OCI-LY3 (cell line): ENCODE measurements around the gene TBRG4.
A peak's percentile ranks its signal among the peaks of the same experiment; 100 is the strongest.

Source experiments
- H2AFZ ChIP-seq: fragments of 200-600, 300-600 bp; shearing (Covaris generic); 2 replicates; pipeline ENCODE4 v1.6.0; 2014; ENCODE audit warnings: antibody characterized with exemption, low read depth, low read length
- H3K27ac ChIP-seq: fragments of 200-600, 300-600 bp; sonication (generic); 2 replicates; pipeline ENCODE4 v1.5.1; 2014; ENCODE audit warnings: mild to moderate bottlenecking, low read length, moderate library complexity, mixed read lengths
- H3K27me3 ChIP-seq: fragments of 200-600, 300-600 bp; sonication (generic); 2 replicates; pipeline ENCODE4 v1.6.1; 2014; ENCODE audit warnings: low read depth, low read length, mixed read lengths
- H3K36me3 ChIP-seq: fragments of 200-600, 300-600 bp; sonication (generic); replicated peaks from 2 replicates; pipeline ENCODE3; 2014; ENCODE audit warnings: low read depth, low read length, mixed read lengths
- H3K4me1 ChIP-seq: fragments of 300-600, 200-600 bp; sonication (generic); 2 replicates; pipeline ENCODE4 v1.6.1; 2014; ENCODE audit warnings: low read length, mixed read lengths
- H3K4me2 ChIP-seq: fragments of 200-600, 300-600 bp; sonication (generic); 2 replicates; pipeline ENCODE4 v1.6.1; 2014; ENCODE audit warnings: low read length, mixed read lengths
- H3K4me3 ChIP-seq: fragments of 300-600, 200-600 bp; sonication (generic); 2 replicates; pipeline ENCODE4 v1.5.1; 2014; ENCODE audit warnings: antibody characterized with exemption, mild to moderate bottlenecking, low read length, moderate library complexity
- H3K79me2 ChIP-seq: fragments of 300-600, 200-600 bp; shearing (Covaris generic); 2 replicates; pipeline ENCODE4 v1.6.1; 2014; ENCODE audit warnings: mild to moderate bottlenecking, low read length, mixed read lengths
- H3K9ac ChIP-seq: fragments of 300-600, 200-600 bp; shearing (Covaris generic); 2 replicates; pipeline ENCODE4 v1.6.0; 2014; ENCODE audit warnings: mild to moderate bottlenecking, low read length, moderate library complexity
- H3K9me3 ChIP-seq: fragments of 200-600, 300-600 bp; shearing (Covaris generic); 2 replicates; pipeline ENCODE4 v1.6.1; 2014; ENCODE audit warnings: low read length, mixed read lengths; ENCODE audit not compliant: insufficient read depth
- H4K20me1 ChIP-seq: fragments of 200-600, 300-600 bp; sonication (generic); 2 replicates; pipeline ENCODE4 v1.6.1; 2016; ENCODE audit warnings: low read length, mixed read lengths; ENCODE audit not compliant: insufficient read depth
- CTCF ChIP-seq: fragments of 200-600, 300-600 bp; sonication (generic); IDR thresholded peaks from 2 replicates; pipeline ENCODE4 v1.5.1; 2014; ENCODE audit warnings: antibody characterized with exemption, low read length, low read depth
- EZH2phosphoT487 ChIP-seq: fragments of 200-600 bp; shearing (Covaris generic); IDR thresholded peaks from 2 replicates; pipeline ENCODE4 v1.6.1; 2018; ENCODE audit warnings: antibody characterized with exemption, mixed run types, low read depth

The TBRG4 gene

DNA sequence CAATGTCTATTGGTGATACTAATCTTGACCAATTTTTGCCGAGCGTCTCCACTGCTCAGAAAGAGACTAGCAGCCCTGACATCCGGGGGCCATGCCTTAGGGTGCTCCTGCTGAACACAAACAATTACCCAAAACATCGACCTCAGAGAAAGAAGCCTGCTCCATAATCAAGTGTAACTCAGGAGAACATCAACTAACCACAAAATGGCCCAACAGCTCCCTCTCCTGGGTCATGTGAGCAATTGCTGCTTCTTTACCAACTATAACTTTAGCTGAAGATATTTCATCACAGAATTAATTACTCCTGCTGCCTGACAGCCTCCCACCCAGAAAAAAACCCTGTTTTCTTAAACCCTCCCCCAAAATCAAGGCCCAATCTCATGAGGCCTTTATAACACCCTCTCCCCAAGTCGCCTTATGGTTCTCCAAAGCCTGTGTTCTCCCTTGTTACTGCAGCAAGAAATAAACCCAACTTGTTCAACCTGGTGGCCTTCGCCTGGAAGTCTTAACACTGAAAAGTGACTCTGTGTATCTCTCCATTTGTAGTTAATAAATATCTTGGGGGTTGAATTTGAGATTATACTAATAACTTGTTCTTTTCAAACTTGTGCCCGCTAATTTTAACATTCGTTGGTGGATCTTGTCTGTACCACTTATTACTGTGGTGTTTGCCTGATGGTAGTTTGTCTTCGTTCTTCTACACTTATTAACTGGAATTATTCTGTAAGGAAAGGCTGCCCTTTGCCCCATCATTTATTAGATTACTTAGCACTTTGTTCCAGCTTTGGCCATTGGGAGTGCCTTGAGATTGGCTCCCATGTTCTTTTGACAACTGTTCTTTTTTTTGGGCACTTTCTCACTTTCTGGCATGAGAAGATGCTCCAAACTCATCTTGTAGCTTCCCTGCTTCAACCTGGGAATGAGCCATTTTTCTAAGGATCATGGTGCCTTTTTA, 24.9 kb upstream of the TBRG4 start:
- H3K79me2 ChIP-seq: no peaks in the 10 kb centered on the region
- H3K9me3 ChIP-seq: no peaks in the 10 kb centered on the region
- no peak overlapping the region for H3K9ac ChIP-seq
- peak overlapping the region; percentile 54 for H3K4me2 ChIP-seq
- no peaks in the 10 kb centered on the region for H4K20me1 ChIP-seq
- peaks cover 7% of the 10 kb centered on the region for H3K36me3 ChIP-seq
- peaks cover 17% of the 10 kb centered on the region for H3K4me1 ChIP-seq
- no peak overlapping the region for H3K27ac ChIP-seq
- TF ChIP-seq EZH2phosphoT487 (no peak), CTCF (peak; percentile 90)
- H3K27me3 ChIP-seq: peaks cover 4% of the 10 kb centered on the region; the same call in 1 of the 2 replicates
- H2AFZ ChIP-seq: peak overlapping the region; percentile 44; the same call in 1 of the 2 replicates
- H3K4me3 ChIP-seq: no peak overlapping the region

DNA sequence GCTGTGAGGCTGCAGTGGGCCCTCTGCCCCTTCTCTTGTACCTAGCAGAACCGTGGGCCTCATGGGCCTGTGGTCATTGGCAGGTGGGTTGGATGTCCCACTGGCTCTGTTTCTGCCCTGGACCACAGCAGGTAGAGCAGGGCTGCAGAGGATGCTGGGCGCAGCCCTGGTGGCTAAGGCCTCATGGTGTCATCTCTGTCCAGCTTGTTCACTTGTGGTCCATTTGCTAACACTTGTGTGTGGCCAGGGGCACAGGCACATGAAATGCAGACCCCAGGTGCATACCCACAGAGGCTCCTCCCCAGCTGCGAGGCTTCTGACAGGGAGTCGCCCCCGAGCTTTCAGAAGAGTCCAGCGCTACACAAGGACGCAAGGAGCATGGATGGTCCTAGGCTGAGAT, 22.4 kb upstream of the TBRG4 start:
- Histone ChIP-seq H2AFZ (no peak overlapping the region), H3K9me3 (no peaks in the 10 kb centered on the region), H3K4me2 (no peak overlapping the region), H3K36me3 (no peaks in the 10 kb centered on the region), H3K4me1 (peaks cover 7% of the 10 kb centered on the region), H4K20me1 (no peaks in the 10 kb centered on the region), H3K27me3 (peaks cover 4% of the 10 kb centered on the region; the same call in 1 of the 2 replicates), H3K4me3 (no peak overlapping the region), H3K79me2 (no peaks in the 10 kb centered on the region), H3K9ac (no peak overlapping the region), H3K27ac (no peak overlapping the region)
- TF ChIP-seq EZH2phosphoT487 (no peak), CTCF (no peak)

DNA sequence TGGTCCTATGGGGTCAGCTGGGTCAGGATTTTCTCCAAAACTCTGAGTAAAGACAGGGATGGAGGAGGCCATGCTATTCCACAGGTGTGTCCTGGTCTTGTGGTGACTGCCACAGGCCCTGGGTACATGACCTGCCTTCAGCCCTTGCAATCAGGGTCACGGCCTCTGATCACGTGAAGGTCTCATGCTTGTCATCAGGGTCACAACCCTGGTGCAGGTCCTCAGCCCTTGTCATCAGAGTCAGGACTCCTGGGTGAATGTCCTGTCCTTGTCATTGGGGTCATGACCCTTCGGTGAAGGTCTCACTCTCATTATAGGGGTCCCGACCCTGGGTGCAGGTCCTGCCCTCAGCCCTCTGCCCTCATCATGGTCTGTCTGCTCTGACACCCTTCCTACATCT, 21.9 kb upstream of the TBRG4 start:
- TF ChIP-seq EZH2phosphoT487: no peak
- no peak for TF ChIP-seq CTCF
- no peak overlapping the region for H3K9ac ChIP-seq
- H3K4me2 ChIP-seq: no peak overlapping the region
- no peaks in the 10 kb centered on the region for H4K20me1 ChIP-seq
- no peaks in the 10 kb centered on the region for H3K9me3 ChIP-seq
- no peak overlapping the region for H3K27ac ChIP-seq
- no peaks in the 10 kb centered on the region for H3K79me2 ChIP-seq
- peaks cover 4% of the 10 kb centered on the region; the same call in 1 of the 2 replicates for H3K27me3 ChIP-seq
- H3K4me3 ChIP-seq: no peak overlapping the region
- peaks cover 7% of the 10 kb centered on the region for H3K4me1 ChIP-seq
- H3K36me3 ChIP-seq: no peaks in the 10 kb centered on the region
- H2AFZ ChIP-seq: no peak overlapping the region

GRCh38 chr7:45132708-45133320, 21.3 kb upstream of the TBRG4 start:
- H2AFZ ChIP-seq: no peak overlapping the region
- H3K4me3 ChIP-seq: no peak overlapping the region
- no peaks in the 10 kb centered on the region for H3K36me3 ChIP-seq
- no peak overlapping the region for H3K9ac ChIP-seq
- no peaks in the 10 kb centered on the region for H3K9me3 ChIP-seq
- H3K79me2 ChIP-seq: no peaks in the 10 kb centered on the region
- no peaks in the 10 kb centered on the region for H4K20me1 ChIP-seq
- TF ChIP-seq EZH2phosphoT487: no peak
- no peak for TF ChIP-seq CTCF
- H3K4me2 ChIP-seq: no peak overlapping the region
- peaks cover 7% of the 10 kb centered on the region for H3K4me1 ChIP-seq
- H3K27me3 ChIP-seq: peaks cover 4% of the 10 kb centered on the region; the same call in 1 of the 2 replicates
- no peak overlapping the region for H3K27ac ChIP-seq
